GM18502 (cell line): ENCODE results near the gene PGLYRP4.
"Not testable (repeated sequence)": the region's sequence is repeated elsewhere in the genome, so short reads cannot be mapped to it uniquely, and the experiment has no call there.

ENCODE experiments used
- ATAC-seq: cut with Tn5 transposase; IDR thresholded peaks from one replicate; pipeline ENCODE4 v1.9.1; 2021; ENCODE audit warnings: mild to moderate bottlenecking; ENCODE audit not compliant: unreplicated experiment, poor library complexity

Gene PGLYRP4

GRCh38 chr1:153343040-153343681 is 5.5 kb downstream of the PGLYRP4 start:
- ATAC-seq: no peak

- no peak for ATAC-seq
Measured at GRCh38 chr1:153342178-153342577, 6.5 kb downstream of the PGLYRP4 start.

DNA sequence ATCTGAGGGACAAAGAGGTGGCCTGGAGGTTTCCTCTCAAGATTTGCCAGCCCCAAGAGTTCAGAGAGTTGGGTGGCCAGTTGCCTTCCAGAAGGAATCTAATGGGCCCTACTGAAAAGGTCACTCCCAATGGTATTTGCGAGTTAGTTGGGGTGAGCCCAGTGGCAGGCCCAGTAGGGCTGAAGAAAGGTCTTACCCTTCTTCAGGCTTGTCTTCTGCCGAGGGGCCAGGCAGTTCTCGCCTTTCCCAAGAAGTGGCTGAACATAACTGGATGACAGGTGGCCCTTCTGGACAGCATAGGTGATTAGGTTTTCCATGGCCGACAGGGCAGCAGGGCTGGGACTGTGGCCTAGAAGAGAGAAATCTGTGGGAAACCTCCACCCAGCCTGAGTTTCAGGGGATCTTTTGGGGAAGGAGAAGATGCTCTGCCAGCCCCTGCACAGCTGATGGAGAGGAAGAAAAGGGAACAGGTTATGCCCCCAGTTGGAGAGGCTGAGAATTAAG is 7.2 kb downstream of the PGLYRP4 start:
- no peak for ATAC-seq

GRCh38 chr1:153340356-153340755 is 8.3 kb downstream of the PGLYRP4 start:
- no peak for ATAC-seq

GRCh38 chr1:153339802-153340201 is 8.8 kb downstream of the PGLYRP4 start:
- no peak for ATAC-seq

- no peak for ATAC-seq
Measured at GRCh38 chr1:153337980-153338853, 10.4 kb downstream of the PGLYRP4 start.

- no peak for ATAC-seq
Measured at GRCh38 chr1:153336650-153337049, 12.0 kb downstream of the PGLYRP4 start.

DNA sequence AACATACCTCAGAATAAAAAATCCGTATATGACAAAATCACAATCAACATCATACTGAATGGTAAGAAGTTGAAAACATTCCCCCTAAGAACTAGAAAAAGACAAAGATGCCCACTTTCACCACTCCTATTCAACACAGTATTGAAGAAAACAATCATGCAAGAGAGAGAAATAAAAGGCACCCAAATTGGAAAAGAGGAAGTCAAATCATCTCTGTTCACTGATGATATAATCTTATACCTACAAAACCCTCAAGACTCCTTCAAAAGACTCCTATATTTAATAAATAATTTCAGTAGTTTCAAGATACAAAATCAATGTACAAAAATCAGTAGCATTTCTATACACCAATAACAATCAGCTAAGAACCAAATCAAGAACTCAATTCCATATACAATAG is 14.7 kb downstream of the PGLYRP4 start:
- ATAC-seq: no peak

DNA sequence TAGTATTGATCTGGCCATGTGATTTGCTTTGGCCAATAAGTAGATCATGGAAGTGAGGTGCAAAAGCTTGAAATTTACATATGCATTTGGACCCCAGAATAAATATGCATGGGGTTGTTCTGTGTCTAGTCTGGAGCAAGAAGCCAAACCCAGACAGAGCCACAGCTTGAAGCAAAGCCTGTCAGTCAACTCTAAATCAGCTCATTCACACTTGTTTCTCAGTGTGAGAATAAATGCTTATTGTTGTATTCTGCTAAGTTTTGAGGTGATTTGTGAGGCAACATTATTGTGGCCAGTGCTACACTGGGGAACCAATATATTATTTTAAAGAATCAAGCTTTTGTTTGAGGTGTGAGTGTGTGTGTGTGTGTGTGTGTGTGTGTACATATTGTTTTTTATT is 23.7 kb downstream of the PGLYRP4 start:
- no peak for ATAC-seq

GRCh38 chr1:153322568-153322967 is 26.1 kb downstream of the PGLYRP4 start:
- no peak for ATAC-seq

- not testable (repeated sequence) for ATAC-seq
Measured at GRCh38 chr1:153318145-153318544, 30.5 kb downstream of the PGLYRP4 start.

- not testable (repeated sequence) for ATAC-seq
Measured at GRCh38 chr1:153316013-153316412, 32.6 kb downstream of the PGLYRP4 start.

DNA sequence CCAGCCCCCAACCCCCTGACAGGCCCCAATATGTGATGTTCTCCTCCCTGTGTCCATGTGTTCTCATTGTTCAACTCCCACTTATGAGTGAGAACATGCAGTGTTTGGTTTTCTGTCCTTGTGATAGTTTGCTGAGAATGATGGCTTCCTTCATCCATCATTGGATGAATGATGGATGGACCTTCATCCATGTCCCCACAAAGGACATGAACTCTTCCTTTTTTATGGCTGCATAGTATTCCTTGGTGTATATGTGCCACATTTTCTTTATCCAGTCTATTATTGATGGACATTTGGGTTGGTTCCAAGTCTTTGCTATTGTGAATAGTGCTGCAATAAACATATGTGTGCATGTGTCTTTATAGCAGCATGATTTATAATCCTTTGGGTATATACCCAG is 34.3 kb downstream of the PGLYRP4 start:
- ATAC-seq: not testable (repeated sequence)

DNA sequence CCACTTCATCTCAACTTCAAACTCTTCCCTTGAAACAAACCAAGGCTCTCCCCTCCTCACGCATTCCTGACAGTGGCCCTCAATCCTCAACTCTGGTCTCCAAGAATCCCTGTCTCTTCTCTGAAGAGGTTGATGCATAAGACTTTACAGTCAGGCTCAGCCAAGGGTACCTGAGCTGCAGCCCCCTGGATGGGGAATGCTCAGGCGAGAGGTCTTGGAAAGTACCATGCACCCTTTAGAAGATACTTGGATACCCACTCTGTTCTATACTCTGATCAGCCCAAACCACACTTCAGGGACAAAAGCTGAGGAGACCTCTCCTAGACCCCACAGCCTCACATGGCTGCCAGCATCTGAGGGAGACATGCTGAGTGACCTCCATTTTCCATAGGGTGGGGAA is 35.4 kb downstream of the PGLYRP4 start:
- no peak for ATAC-seq

GRCh38 chr1:153312570-153313186 is 36.0 kb downstream of the PGLYRP4 start, which contains the start of gene PGLYRP3:
Gene PGLYRP3 (minus strand): TSS chr1:153312952. CDS start chr1:153310665, 2,287 bp downstream.
- no peak for ATAC-seq

- ATAC-seq: no peak
Measured at GRCh38 chr1:153310526-153310925, 38.1 kb downstream of the PGLYRP4 start.

DNA sequence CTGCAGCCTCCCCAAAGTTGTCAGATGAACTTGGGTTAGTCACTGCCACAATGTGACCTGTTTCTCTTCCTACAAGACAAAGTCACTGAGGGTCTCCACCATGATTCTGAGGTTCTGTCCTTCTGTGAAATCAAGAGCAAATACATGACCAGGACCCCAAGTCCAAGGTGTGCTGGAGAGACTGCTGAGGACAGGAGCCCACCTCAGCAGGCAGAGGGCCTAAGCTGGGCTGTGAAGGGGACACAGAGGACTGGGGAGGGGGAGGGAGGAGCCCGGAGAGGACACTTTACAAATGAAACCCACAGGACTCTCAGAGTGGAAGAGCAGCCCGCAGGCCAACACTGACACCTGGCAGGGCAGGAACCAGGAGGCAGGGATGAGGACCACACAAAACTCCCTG is 39.2 kb downstream of the PGLYRP4 start:
- ATAC-seq: no peak

- ATAC-seq: no peak
Measured at GRCh38 chr1:153308540-153308939, 40.1 kb downstream of the PGLYRP4 start.

DNA sequence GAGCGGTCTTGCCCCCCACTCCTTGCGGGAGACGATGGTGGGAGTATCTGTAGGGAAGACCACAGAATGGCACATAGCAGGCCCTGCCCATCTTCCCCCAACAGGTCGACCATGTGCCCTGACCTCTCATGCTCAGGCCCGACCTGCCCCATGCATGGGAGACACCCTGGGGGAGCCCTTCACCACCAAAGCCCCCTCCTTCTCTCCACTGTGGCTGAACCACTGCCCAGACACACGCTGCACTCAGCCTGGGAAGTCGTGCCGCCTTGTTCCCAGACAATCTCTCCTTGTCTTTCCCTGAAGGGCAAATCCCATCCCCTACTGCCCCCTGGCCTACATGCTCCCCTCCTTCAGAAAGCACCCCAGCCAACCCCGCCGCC is 41.4 kb downstream of the PGLYRP4 start:
- no peak for ATAC-seq

GRCh38 chr1:153306303-153307220 is 42.1 kb downstream of the PGLYRP4 start:
- no peak for ATAC-seq
